NCI-H1105 (cell line): ENCODE measurements around the gene C1R.
"Not testable (repeated sequence)": the region's sequence is repeated elsewhere in the genome, so short reads cannot be mapped to it uniquely, and the experiment has no call there.

ENCODE experiments used
- DNase-seq: peaks from one replicate; lab custom pipeline; 2025; lab: John Stamatoyannopoulos, UW

The C1R gene

DNA sequence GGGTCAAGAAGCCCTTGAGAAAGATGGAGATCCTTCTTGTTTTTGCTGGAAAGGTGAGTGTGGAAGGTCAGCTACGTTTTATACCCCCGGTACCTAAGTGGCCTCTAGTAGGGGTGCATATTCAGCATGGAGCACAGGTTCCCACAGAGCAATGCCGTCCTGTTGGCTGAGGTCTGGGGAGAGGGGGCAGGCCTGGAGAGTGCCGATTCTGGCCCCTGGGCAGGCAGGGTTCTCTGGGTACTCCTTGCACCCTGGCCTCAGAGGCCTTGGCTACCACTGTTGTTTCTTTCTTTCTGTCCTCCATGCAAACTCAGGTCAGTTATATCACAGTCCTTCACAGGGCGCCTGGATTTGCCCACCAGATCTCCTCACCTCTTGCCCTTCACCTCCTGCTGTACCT lies 27.9 kb upstream of the C1R start:
- DNase-seq: no peak

DNA sequence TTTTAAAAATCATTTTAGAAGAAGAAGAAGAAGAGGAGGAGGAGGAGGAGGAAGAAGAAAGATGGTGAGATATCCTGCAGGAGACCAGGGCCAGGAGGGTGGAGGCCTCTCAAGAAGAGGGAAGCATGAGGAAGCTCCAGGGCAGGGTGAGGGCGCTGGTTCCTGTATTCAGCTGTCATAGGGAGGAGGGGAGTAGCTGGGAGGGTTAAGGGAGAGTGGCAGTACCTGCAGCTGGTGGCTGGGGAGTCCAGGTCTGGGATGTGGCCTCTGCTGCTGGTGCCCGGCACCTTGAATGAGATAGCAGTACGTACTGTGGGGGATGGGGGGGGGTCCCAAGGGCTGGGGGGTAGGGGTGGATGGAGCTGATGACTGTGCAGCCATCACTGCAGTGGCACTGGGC lies 26.6 kb upstream of the C1R start:
- no peak for DNase-seq

DNA sequence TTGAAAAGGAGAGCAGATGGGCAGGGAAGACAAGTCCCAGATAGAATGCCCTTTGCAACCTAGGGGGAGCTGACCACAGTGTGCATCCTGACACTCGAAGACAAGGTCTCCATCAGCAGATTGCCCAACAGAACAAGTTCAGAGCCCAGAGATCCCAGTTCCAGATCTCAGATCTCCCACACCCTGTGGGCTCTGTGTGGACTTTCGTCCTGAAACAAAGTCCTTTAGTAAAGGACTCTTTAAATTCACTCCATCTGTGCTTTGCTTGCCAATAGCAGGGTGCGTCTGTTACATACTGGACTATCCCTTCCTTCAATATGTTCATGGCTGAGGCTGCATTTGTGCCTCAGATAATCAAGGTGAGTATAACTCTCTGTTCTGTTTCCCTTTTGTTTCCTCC lies 25.4 kb upstream of the C1R start:
- DNase-seq: no peak

DNA sequence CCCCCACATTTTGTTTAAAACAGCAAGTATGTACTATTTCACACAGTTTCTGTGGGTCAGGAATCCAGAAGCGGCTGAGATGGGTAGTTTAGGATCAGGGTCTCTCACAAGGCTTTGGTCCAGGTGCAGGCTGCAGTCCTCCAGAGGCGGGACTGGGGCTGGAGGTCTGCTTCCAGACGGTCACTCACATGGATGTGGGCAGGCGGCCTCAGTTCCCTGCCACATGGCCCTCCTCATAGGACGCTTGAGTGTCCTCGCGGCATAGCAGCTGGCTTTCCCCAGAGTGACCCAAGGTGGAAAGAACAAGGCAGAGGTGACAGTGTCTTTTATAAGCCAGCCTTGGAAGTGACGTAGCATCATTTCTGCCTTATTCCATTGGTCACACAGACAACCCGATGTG lies 24.7 kb upstream of the C1R start:
- no peak for DNase-seq

DNA sequence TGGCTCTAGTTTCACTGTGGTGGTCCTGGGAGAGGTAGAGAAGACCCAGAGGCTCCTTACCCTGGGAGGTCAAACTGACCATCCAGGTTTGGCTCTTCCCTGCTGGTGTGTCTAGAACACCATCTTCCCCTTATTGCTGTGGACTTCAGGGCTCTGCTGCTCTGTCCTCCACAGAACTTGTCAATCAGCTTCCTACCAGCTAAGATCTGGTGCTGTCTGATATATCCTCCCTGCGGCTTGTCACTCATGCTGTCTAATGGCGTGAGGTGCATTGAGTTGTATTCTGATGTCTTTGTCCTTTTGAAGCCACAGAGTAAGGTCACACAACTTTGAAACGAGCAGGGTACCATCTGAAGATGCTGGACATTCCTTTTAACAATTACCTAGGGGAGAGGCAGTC lies 24.0 kb upstream of the C1R start:
- DNase-seq: no peak

DNA sequence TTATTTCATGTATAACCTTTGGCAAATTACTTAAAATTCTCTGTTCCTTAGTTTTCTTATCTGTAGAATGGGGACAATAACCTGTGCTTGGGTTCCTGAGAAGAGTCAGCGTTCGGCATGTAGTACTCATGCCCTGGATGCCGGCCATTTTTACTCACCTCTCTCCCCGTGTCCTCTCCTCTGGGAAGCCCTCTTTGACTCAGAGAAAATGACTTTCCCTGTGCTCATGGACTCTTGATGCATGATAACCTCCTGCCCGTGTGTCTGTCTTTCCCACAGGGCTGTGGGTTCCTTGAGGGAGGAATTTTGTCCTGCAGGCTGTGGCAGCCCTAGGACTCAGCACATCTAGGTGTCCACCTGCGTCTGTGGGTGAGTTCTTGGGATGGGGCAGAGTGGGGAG lies 22.6 kb upstream of the C1R start:
- no peak for DNase-seq

DNA sequence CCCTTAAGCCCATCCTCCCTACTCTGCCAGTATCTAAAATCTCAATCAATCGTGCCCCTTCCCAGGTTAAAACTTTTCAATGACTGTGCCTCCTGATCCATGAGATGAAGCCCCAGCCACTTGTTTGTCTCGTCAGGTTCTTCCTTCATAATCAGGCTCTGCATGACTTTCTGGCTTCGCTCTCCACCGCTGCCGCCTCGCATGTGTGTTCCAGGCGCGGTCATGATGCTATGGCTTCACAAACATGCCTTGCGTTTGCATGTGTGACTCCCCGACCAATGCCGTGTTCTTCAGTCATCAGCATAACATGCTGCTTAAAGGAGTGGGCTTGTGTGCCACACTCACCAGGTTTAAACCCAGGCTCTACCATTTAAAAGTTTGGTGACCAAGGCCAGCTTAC lies 21.8 kb upstream of the C1R start:
- DNase-seq: no peak

DNA sequence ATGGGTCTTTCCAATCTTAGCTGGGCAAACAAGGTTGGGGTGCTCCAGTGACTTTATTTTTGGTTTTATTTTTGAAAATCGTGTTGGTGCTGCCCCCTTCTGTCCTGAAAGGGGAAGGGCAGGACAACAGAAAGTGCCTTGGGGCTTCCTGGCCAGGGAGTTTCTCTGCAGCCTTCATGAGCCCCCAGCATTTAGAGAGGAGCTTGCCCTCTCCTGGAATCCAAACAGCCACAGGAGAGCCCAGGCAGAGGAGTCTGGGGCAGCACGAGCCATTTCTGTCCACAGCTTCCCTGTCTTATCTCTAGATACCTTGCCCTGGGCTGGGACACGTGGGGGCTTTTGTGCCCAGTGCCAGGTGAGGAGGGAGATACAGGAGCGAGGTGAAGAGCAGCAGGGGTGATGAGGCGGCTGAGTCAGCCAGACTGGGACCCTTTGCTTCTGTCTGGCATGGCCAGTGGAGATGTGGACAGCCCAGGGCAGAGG lies 21.2 kb upstream of the C1R start:
- peak; percentile 31 for DNase-seq

DNA sequence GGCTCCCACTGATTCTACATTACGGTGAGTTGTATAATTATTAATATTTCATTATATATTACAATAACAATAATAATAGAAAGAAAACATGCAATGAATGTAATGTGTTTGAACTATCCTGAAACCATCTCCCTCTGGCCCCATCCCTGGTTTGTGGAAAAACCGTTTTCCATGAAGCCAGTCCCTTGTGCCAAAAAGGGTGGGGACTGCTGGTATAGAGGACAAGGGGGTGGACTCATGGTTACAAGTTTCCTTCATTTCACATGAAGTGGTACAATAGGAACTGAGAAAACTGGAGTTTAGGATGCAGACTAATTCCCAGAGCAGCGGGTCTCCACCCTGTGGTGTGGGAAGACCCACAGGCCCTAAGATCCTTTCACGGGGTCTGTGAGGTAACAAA lies 19.8 kb upstream of the C1R start:
- no peak for DNase-seq

DNA sequence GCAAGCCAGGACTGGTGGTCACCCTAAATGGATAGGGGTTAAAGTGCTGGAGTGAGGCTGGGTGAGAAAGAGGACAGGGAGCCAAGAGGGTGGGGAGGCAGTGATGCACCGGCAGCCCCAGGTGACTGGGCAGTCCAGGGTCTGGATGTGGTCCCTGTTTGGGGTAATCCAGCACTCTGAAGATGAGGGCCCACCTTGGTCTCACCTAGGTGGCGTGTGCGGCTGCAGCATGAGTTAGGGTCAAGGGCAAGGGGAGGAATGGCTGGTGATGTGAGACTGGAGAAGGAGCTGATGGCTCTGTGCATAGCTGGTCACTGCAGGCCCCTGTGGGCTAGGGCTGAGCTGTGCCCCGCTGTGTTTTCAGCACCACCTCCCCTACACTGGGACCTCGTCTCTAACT lies 18.4 kb upstream of the C1R start:
- no peak for DNase-seq

DNA sequence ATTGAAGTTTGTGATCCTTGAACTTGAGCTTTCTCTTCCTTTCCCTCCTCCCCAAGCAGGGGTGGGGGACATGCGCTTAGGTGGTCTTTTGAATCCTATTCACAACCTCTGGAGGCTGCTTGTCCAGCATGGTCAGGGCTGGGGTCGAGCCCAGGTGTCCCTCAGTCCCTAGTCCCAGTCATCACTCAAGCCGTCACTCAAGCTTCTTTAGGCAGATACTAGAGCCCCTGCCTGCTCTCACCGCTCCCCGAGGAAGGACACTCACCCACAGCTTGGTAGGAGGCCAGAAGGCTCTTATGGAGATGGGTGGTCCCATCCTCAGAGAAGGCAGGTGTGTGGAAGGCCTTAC lies 17.3 kb upstream of the C1R start:
- DNase-seq: no peak

DNA sequence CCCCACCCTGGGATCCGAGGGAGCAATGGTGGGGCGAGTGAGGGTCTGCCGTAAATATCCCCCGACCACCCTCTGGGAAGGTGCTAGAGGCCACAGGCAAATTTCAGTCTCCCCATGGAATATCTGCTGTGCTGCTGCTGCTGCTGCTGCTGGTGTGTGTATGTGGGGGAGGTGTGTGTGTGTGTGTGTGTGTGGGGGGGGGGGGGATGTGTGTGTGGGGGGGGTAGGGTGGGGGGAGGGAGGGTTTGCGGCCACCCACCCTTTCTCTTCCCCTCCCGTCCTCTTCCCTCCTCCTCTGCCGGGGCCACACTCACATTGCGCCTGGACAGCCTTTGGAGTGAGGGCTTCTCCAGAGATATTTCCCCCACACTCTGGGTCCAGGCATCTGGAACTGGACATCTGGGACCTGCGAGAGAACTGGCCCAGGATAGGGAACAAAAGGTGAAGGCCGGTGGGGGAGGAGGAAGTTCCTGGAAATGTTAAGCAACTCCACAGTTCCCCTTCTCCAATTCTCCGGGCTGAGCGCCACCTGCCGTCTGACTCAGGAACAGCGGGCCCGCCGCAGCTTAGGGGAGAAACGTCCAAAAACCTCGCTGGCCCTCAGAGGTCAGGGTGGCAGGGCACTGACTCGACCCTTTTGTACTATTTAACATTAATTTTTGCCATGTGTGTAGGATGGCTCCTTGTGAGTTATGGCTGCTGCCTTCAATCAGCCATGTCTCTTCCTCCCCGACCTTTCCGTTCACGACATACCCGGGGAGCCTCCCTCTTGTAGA lies 16.7 kb upstream of the C1R start, which contains the start of gene C1RL:
Gene C1RL, minus strand, starts transcription at position 419 of the 776 bp plus-strand sequence. Its CDS starts 34 bp downstream, at position 385.
- peak; percentile 80 for DNase-seq

DNA sequence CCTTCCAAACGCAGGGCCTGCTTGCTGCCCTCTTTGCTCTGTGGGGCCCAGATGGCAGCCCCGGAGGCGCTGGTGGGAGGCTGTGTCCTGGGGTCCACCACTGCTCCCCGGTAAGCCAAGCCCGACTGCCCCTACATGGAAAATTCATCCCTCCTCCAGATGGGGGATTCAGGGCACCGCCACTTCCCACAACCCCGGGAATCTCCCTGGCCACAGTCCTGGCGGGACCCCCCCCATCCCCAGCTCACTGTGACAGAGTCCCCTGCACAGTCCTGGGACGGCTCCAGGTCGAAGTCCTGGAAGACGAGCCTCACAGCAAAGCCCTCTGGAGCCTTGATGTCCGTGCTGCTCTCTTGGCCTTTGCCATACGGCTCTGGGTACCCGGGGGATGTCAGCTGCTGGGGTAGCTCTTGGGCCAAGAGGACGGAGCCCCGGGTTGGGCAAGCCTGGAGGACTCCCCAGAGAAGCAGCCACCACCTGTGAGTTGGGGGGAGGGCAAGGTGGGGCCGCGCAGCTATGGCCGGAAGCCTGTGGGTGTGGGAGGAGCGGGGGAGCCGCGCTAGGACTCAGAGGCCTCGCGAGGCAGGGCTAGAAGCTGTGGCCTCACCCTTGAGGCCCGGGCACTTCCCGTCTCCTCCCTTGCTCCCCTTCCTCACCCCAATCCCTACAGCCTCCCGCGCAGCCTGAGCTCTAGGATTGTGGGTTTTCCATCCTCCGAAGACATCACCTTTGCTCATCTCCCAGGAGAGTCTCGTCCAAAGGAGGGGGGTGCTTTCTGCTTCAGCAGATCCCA lies 16.0 kb upstream of the C1R start:
- peak; percentile 47 for DNase-seq

DNA sequence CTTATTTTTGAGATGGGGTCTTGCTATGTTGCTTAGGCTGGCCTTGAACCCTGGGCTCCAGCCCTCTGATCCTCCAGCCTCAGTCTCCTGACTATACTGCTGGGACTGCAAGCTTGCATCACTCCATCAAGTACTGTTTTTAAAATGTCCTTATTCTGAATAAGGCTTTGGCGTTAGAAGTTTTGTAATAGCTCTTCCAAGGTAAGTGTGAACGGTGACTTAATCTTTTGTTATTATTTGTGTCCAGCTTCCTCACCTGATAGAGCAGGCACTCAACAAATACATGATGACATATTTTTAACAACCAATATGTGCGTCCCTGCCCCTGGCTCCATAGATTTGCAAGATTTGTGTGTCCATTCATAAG lies 15.4 kb upstream of the C1R start:
- DNase-seq: no peak

DNA sequence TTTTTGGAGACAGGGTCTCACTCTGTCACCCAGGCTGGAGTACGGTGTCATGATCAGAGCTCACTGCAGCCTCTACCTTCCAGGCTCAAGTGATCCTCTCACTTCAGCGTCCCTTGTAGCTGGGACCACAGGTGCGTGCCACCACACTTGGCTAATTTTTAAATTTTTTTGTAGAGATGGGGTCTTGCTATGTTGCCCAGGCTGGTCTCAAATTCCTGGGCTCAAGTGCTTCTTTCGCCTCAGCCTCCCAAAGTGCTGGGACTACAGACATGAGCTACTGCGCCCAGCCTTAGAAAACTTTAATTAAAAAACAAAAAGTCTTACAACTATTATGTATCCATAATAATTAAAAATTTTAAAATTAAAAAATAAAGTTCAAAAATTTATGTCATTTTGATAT lies 14.9 kb upstream of the C1R start:
- DNase-seq: not testable (repeated sequence)

DNA sequence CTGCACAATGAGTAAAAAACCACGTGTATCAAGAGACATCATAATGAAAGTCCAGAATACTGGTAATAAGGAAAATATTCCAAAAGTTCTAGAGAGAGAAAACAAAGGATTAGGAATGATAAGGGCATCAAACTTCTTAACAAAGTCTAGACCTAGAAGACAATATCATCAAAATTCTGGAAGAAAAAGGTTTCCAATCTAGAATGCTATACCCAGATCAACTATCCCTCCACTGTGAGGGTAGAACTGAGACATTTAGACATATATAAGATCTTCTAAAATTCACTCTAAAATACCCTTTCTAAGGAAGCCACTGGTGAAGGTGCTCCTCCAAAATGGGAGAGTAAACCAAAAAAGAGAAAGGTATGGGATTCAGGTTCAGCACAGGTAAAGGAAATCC lies 13.8 kb upstream of the C1R start:
- DNase-seq: no peak

DNA sequence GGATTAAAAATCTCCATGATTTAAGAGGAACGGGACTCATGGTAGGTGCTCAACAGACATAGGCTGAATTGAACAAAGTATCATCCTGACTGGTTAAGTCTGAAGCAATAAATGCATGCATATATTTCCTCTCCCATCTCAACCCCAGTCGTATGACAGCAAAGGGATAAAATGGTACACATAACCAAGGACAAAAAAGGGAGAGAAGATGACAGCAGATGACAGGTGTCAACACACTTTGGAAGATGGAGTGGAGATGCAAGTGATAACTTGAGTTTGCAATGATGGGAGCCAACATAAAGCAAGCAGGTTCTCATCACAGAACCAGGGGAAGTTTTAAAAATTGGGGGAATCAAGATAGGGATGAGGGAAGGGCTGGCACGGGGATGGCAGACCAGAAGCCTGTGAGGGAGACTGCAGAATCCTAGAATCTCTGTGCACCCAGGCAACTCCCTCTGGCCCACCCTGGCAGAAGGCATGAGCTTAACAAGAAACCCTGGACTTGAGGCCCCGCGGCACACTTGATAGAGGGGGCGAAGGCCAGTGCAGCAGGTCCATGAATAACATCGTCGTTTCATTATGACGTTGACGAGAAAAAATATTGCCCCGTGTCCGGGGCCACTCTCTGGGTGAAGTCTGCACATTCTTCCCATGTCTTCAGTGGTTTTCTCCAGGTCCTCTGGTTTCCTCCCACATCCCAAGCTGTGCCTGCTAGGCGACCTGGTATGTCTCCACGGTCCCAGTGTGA lies 11.8 kb upstream of the C1R start:
- DNase-seq: no peak

DNA sequence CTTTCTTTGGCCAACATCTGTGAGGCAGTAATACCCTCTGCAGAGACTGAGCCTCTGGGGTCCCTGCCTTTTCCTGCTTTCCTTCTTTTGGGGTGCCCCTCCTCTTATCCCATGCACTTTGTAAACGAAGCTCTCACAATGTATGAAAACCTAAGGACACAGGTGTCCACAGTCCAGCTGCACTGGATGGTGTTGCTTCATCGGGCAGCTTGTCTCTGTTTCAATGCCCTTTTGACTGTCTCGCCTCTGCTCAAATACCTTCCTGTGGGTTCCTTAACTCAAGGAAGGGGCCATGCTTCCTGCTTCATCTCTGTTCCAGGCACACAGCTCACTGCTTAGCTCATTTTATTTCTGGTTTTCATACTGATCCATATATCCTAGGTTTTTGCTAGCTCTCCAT lies 10.3 kb upstream of the C1R start:
- no peak for DNase-seq

DNA sequence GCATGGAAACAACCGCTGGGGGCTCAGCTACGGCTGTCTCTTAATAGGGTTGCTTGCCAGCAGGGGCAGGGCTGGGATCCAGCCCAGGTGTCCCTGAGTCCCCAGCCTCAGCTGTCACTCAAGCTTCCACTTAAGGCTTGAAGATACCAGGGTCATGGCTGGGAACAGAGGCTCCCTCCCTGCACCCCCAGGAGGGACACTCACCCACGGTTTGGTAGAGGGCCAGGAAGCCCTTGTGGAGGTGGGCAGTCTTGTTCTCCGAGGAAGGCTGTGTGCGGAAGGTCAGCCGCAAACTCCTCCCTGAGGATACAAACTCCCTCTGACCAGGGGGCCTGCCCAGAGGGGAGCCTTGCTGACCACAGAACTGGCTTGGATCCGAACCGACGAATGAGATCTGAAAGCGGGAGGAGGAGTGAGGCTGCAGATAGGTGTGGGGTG lies 9.5 kb upstream of the C1R start:
- no peak for DNase-seq

DNA sequence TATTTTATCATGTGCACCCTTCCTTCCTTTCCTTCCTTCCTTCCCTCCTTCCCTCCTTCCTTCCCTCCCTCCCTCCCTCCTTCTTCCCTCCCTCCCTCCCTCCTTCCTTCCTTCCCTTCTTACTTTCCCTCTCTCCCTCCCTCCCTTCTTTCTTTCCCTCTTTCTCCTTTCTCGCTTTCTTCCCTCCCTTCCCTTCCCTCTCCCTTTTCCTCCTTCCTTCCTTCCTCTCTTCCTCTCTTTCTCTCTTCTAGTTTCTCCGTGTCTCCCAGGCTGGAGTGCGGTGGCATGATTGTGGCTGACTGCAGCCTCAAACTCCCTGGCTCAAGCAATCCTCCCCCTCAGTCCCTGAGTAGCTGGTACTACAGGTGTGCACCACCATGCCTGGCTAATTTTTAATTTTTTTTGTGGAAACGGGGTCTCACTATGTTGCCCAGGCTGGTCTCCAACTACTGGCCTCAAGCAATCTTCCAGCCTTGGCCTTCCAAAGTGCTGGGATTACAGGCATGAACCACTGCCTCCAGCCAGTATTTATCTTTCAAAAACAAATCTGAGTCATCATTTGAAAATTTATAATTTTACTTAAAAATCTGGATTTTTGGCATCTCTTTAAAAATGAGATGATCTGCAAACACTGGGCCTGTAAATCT lies 8.9 kb upstream of the C1R start:
- DNase-seq: no peak

DNA sequence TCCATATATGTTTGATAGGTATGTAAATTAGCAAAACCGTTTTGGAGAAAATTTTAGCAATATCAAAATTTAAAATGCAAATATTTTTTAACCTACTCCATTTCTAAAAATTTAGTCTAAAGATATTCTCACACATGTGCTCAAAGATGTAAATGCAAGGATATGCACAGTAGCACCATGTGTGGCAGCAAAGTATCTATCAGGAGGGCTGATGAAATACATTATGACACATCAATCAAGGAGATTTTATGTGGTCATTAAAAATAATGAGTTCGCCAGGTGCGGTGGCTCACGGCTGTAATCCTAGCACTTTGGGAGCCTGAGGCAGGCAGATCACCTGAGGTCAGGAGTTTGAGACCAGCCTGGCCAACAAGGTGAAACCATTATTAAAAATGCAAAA lies 8.0 kb upstream of the C1R start:
- DNase-seq: peak; percentile 47

DNA sequence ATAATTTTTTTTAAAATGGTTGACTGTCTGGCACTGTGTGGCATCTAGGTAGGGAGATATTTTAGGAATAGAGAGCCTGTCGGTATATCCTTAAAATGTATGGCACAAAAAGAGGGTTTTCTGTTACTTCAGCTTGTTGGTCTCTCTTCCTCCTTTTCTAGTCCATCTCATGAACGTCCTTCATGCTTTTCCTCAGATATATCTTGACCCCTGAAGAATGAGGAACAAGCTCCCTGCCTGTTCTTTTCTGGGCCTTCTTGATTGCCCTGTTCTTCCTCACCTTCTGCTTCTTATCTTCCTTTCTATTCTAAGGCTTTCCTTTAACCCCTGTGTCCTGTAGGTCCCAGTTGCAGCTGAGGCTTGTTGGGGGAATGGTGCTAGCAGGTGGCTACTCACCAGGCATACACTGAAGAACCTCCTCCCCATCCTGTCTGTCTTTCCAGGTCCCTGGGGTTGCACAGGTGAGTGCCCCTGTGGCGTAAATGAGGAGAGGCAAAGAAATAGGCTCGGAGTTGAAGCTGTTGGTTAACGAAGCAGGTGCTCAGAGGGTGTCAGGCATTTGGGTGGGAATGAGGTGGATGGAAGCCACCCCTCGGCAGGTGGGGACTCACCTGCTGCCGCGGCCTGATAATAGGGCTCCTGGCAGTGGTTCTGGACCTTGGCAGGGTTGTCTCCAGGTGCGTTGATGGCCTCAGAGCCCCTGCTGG lies 7.2 kb upstream of the C1R start:
- peak; percentile 68 for DNase-seq
